Activated naive CD8-positive, alpha-beta T cell treated with anti-CD3 and anti-CD28 coated beads, Interleukin-2, amount 50 U/mL, for 24 hours (primary cell): Measurements from ENCODE around the gene TBPL2.
"Not testable (repeated sequence)": the region's sequence is repeated elsewhere in the genome, so short reads cannot be mapped to it uniquely, and the experiment has no call there.

Source experiments
- ATAC-seq: fragments of 150-1000 bp; cut with Tn5 transposase; one replicate; pipeline ENCODE4 v1.10.0; 2021
- DNase-seq: peaks from one replicate; pipeline ENCODE4 v3.0.0; 2021
- H3K27ac Mint-ChIP-seq: one replicate; pipeline ENCODE4 v1.8.0; 2021; ENCODE audit warnings: mild to moderate bottlenecking, mixed read lengths
- H3K27me3 Mint-ChIP-seq: one replicate; pipeline ENCODE4 v1.8.0; 2021; ENCODE audit warnings: mixed read lengths
- H3K36me3 Mint-ChIP-seq: one replicate; pipeline ENCODE4 v1.8.0; 2021; ENCODE audit warnings: low read depth, mixed read lengths
- H3K4me1 Mint-ChIP-seq: one replicate; pipeline ENCODE4 v1.8.0; 2021; ENCODE audit warnings: mixed read lengths
- H3K4me3 Mint-ChIP-seq: one replicate; pipeline ENCODE4 v1.8.0; 2021; ENCODE audit warnings: mild to moderate bottlenecking, moderate library complexity, mixed read lengths
- H3K9me3 Mint-ChIP-seq: one replicate; pipeline ENCODE4 v1.8.0; 2021; ENCODE audit warnings: mixed read lengths

TBPL2 gene

DNA sequence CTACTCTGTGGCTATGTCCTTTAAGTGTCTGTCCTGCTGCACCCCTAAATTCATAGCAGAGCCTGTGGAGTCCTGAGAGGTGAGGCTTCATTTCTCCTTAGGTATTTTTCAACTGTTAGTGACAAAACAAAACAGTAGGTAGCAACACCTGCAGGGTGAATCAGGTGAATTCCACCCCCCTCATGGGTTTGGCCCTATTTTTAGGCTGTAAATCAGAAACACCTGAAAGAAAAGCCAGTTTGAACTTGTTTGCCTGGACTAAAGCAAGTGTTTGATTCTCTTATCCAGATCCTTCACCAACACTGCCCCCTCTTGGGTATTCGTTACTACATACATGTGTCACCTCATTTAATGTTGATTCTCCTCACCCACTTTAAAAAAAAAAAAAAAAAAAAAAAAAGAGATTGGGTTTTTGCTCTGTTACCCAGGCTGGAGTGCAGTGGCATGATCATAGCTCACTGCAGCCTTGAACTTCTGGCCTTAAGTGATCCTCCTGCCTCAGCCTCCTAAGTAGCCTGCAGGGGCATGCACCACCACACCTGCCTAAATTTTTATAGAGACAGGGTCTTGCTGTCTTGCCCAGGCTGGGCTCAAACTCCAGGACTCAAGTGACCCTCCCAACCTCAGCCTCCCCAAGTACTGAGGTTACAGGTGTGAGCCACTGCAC, 10.3 kb downstream of the TBPL2 start:
- DNase-seq: peak; percentile 22
- Mint-ChIP-seq H3K27me3 (no peaks in the 10 kb centered on the region), H3K4me3 (no peak overlapping the region), H3K27ac (peak overlapping the region; percentile 0), H3K9me3 (no peaks in the 10 kb centered on the region), H3K4me1 (peaks cover 23% of the 10 kb centered on the region), H3K36me3 (no peaks in the 10 kb centered on the region)
- ATAC-seq: peak; percentile 88

GRCh38 chr14:55427439-55427838, 13.0 kb downstream of the TBPL2 start:
- H3K4me3 Mint-ChIP-seq: no peak overlapping the region
- no peaks in the 10 kb centered on the region for H3K36me3 Mint-ChIP-seq
- DNase-seq: no peak
- no peak overlapping the region for H3K27ac Mint-ChIP-seq
- ATAC-seq: no peak
- H3K4me1 Mint-ChIP-seq: peaks cover 8% of the 10 kb centered on the region
- H3K27me3 Mint-ChIP-seq: no peaks in the 10 kb centered on the region
- no peaks in the 10 kb centered on the region for H3K9me3 Mint-ChIP-seq

- ATAC-seq: no peak
- Mint-ChIP-seq H3K9me3 (no peaks in the 10 kb centered on the region), H3K27me3 (no peaks in the 10 kb centered on the region), H3K36me3 (no peaks in the 10 kb centered on the region), H3K4me3 (no peak overlapping the region), H3K27ac (no peak overlapping the region), H3K4me1 (peaks cover 8% of the 10 kb centered on the region)
- DNase-seq: no peak
These were observed 13.5 kb downstream of the TBPL2 start for GRCh38 chr14:55426891-55427290.

DNA sequence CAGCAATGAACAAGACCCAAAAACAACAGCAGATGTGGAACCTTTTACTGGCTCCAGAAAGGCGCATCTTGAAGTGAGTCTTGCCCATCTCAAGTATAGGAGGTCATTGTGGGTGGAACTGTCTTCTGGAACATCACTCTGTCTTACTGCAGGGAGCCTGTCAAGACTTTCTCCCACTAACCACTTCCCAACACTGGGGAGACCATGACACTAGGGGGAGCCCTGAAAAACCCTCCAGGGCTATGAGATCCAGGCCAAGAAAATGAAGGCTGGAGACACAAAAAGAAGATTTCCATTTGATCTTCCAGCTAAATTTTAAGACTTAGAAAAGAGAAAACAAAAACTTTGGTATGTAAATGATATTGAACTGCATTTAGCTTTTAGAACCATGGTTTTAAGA, 15.3 kb downstream of the TBPL2 start:
- Mint-ChIP-seq H3K9me3 (no peaks in the 10 kb centered on the region), H3K27ac (no peak overlapping the region)
- DNase-seq: no peak

DNA sequence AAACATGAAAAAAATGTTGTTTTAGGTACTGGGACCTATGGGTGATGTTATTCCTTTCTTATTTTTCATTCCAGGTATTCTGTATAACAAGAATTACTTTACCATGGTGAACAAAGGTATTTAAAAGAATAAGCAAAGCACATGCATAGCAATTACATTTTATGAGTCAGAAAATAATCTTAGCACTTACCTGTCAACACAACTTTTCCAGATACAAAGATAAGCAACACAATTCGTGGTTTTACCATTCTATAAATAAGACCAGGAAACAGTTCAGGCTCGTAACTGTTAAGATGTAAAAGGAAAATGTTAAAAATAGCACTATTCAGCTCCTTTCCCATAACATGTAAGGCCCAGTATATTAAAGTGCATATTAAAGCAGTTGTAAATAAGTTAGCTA, 16.4 kb downstream of the TBPL2 start:
- no peaks in the 10 kb centered on the region for H3K9me3 Mint-ChIP-seq
- no peak overlapping the region for H3K4me3 Mint-ChIP-seq
- H3K27ac Mint-ChIP-seq: no peak overlapping the region
- H3K27me3 Mint-ChIP-seq: no peaks in the 10 kb centered on the region
- DNase-seq (no peak), ATAC-seq (no peak)
- H3K36me3 Mint-ChIP-seq: no peaks in the 10 kb centered on the region
- peaks cover 3% of the 10 kb centered on the region for H3K4me1 Mint-ChIP-seq

More for the DNA sequence above, 15.3 kb downstream of the TBPL2 start:
- H3K4me1 Mint-ChIP-seq: peaks cover 6% of the 10 kb centered on the region
- no peaks in the 10 kb centered on the region for H3K27me3 Mint-ChIP-seq
- no peaks in the 10 kb centered on the region for H3K36me3 Mint-ChIP-seq
- H3K4me3 Mint-ChIP-seq: no peak overlapping the region
- ATAC-seq: no peak

DNA sequence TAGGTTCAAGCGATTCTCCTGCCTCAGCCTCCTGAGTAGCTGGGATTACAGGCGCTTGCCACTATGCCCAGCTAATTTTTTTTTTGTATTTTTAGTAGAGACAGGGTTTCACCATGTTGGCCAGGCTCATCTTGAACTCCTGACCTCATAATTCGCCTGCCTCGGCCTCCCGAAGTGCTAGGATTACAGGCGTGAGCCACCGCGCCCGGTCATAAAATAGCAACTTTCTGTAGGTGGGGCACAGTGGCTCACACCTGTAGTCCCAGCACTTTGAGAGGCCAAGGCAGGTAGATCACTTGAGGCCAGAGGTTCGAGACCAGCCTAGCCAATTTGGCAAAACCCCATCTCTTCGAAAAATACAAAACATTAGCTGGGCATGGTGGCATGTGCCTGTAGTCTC, 18.1 kb downstream of the TBPL2 start:
- H3K27me3 Mint-ChIP-seq, H3K4me3 Mint-ChIP-seq, H3K4me1 Mint-ChIP-seq, H3K9me3 Mint-ChIP-seq, ATAC-seq, DNase-seq, H3K27ac Mint-ChIP-seq, H3K36me3 Mint-ChIP-seq: not testable (repeated sequence)

- Mint-ChIP-seq H3K4me3 (no peak overlapping the region), H3K9me3 (no peaks in the 10 kb centered on the region), H3K36me3 (no peaks in the 10 kb centered on the region), H3K27me3 (no peaks in the 10 kb centered on the region), H3K27ac (no peak overlapping the region), H3K4me1 (peaks cover 8% of the 10 kb centered on the region)
- ATAC-seq: no peak
- no peak for DNase-seq
These were observed 20.8 kb downstream of the TBPL2 start for GRCh38 chr14:55419663-55420062.

- peaks cover 5% of the 10 kb centered on the region for H3K4me1 Mint-ChIP-seq
- ATAC-seq (no peak), DNase-seq (no peak)
- H3K27ac Mint-ChIP-seq: no peak overlapping the region
- H3K4me3 Mint-ChIP-seq: no peak overlapping the region
- peaks cover 4% of the 10 kb centered on the region for H3K27me3 Mint-ChIP-seq
- no peaks in the 10 kb centered on the region for H3K9me3 Mint-ChIP-seq
- H3K36me3 Mint-ChIP-seq: no peaks in the 10 kb centered on the region
These were observed 22.0 kb downstream of the TBPL2 start for GRCh38 chr14:55418411-55418810.

GRCh38 chr14:55417955-55418354, 22.5 kb downstream of the TBPL2 start:
- Mint-ChIP-seq H3K36me3 (no peaks in the 10 kb centered on the region), H3K4me3 (no peak overlapping the region), H3K9me3 (no peaks in the 10 kb centered on the region), H3K4me1 (peaks cover 5% of the 10 kb centered on the region), H3K27me3 (peaks cover 4% of the 10 kb centered on the region), H3K27ac (no peak overlapping the region)
- ATAC-seq: no peak
- no peak for DNase-seq

- Mint-ChIP-seq H3K9me3 (no peaks in the 10 kb centered on the region), H3K27me3 (peaks cover 4% of the 10 kb centered on the region), H3K27ac (no peak overlapping the region), H3K36me3 (no peaks in the 10 kb centered on the region), H3K4me3 (no peak overlapping the region), H3K4me1 (peaks cover 16% of the 10 kb centered on the region)
- ATAC-seq: peak; percentile 64
- DNase-seq: peak; percentile 22
These were observed 23.6 kb downstream of the TBPL2 start for GRCh38 chr14:55416866-55417265.

DNA sequence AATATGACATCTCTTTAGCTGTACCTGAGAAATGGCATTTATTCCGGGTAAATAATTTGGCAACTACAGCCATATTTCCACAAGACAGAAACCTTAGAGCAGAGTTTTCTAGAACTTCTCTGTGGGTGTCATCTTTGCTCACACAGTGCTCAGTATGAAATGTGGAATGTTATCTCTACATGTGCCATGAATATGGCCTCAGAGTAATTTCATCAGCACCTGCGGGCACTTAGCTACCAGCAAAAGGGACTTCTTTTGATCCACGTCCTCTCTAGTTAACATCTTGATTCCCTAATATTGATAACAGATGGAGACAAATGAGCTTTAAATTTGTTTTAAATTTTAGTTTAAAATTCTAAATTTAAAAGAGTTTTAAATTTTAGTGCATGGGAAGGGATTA, 25.9 kb downstream of the TBPL2 start:
- H3K27ac Mint-ChIP-seq: no peak overlapping the region
- no peaks in the 10 kb centered on the region for H3K9me3 Mint-ChIP-seq
- H3K4me1 Mint-ChIP-seq: peaks cover 30% of the 10 kb centered on the region
- no peaks in the 10 kb centered on the region for H3K36me3 Mint-ChIP-seq
- ATAC-seq (no peak), DNase-seq (no peak)
- peaks cover 4% of the 10 kb centered on the region for H3K27me3 Mint-ChIP-seq
- no peak overlapping the region for H3K4me3 Mint-ChIP-seq

DNA sequence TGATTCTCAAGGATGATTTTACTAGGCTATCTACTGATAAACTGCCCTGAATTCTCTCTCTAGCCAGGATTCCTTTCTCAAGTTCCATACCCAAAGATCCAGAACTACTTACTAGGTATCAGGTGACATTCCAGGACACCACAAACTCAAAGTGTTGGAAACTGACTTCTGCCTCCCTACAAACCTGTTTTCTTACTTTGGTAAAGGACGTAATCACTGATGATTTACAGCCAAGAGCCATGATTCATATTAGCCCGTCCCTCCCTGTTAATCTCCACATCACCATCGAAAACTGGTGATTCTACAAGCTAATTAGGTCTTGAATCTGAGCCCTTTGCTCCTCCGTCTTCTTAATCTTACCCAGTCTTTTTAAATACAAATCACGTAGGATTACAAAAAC, 27.7 kb downstream of the TBPL2 start:
- DNase-seq (no peak), ATAC-seq (no peak)
- Mint-ChIP-seq H3K27me3 (peaks cover 4% of the 10 kb centered on the region), H3K27ac (no peak overlapping the region), H3K36me3 (no peaks in the 10 kb centered on the region), H3K4me1 (peaks cover 32% of the 10 kb centered on the region), H3K4me3 (peak overlapping the region; percentile 87), H3K9me3 (no peaks in the 10 kb centered on the region)

DNA sequence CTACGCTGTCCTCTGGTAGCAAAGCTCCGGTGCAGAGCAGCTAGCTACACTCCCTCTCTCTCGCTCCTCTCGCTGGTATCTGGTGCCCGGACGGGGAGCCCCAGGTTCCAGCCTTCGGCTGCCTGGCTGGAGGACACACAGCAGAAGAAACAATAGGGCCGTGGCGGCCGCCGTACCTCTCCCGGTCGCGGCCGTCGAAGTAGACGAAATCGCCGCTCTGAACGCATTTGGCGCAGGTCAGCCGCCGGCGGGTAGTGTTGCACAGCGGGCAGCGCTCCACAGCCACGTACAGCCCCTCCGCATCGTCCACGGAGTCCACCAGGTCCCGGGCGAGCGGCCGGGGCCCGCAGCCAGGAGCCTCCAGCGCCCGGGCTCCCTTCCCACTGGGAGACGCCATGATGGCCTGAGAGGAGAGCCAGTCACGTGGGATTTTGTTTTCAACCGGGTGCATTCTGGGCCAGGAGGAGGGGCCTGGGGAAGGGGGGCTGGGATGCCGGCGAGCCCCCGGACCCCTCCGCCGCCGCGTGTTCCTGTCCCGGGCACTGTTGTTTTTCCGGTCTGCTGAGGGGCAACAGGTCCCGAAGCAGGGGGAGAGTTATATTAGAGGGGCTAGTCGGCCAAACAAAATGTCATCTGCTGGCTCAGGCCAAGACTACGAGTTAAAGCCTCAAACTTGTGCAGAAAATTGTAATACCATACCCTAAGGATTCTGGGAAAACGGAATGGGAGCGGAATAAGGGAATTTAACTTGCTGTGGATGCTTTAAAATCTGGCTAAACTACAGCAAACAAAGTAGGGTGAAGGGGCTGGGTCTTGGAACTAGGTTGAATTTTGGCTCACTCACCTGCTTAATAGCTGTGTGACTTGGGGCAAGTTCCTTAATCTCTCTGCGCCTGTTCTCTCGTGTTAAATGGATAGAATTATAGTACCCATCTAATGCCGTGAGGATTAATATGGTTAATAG, 28.7 kb downstream of the TBPL2 start, which contains the start of gene ATG14:
TSS of gene ATG14 (minus strand) at position 405 of the 964 bp plus-strand sequence. CDS start at position 397, 8 bp downstream.
- peak within 1 kb of the TSS; percentile 89 for H3K27ac Mint-ChIP-seq
- peaks cover 30% of the 10 kb centered on the region for H3K4me1 Mint-ChIP-seq

GRCh38 chr14:55410876-55411275, 29.5 kb downstream of the TBPL2 start:
- ATAC-seq (no peak), DNase-seq (no peak)
- Mint-ChIP-seq H3K4me3 (peak overlapping the region; percentile 87), H3K27me3 (peaks cover 4% of the 10 kb centered on the region), H3K27ac (peak overlapping the region; percentile 89), H3K4me1 (peaks cover 30% of the 10 kb centered on the region), H3K36me3 (no peaks in the 10 kb centered on the region), H3K9me3 (no peaks in the 10 kb centered on the region)

More for the DNA sequence above, 28.7 kb downstream of the TBPL2 start, which contains the start of gene ATG14:
- no peaks in the 10 kb centered on the region for H3K36me3 Mint-ChIP-seq
- peak; percentile 97 for ATAC-seq
- H3K4me3 Mint-ChIP-seq: peak within 1 kb of the TSS; percentile 87
- H3K27me3 Mint-ChIP-seq: peaks cover 4% of the 10 kb centered on the region
- H3K9me3 Mint-ChIP-seq: no peaks in the 10 kb centered on the region
- DNase-seq: peak; percentile 79
